ENCODE data around the gene LCE6A. TPM values are rescaled to one million over a fixed set of nuclear protein-coding genes. Genes with fewer than 3 reads are reported as not detected.

LCE6A gene
- total and polyA plus RNA-seq, 9 of the 15 experiments (the other 6 are each of a cell fraction or from before 2014, with no cell fraction given), result not detected

- no peak for ATAC-seq
- no TSS peak for BruUV-seq (replicated peaks)
These were observed 30.8 kb downstream of the LCE6A start for GRCh38 chr1:152873495-152873894.

More at GRCh38 chr1:152873495-152873894, 30.8 kb downstream of the LCE6A start:
- Histone ChIP-seq H3K9me1 (ENCODE audit: control insufficient read depth, insufficient read depth, low read length) (no peaks in the 10 kb centered on the region), H3K27ac (ENCODE audit: extremely low read depth, low read depth, low read length) (no peak overlapping the region), H4K20me1 (replicated peaks; ENCODE audit: control insufficient read depth, insufficient read depth, low read length) (no peaks in the 10 kb centered on the region), H3K9me3 (replicated peaks; ENCODE audit: control insufficient read depth, insufficient read depth, low read depth, low read length) (no peaks in the 10 kb centered on the region), H3K4me2 (ENCODE audit: insufficient read depth, low read length) (no peak overlapping the region), H3K79me2 (ENCODE audit: control insufficient read depth, insufficient read depth, low read length) (no peaks in the 10 kb centered on the region), H3K4me3 (no peak overlapping the region), H2AFZ (ENCODE audit: low read depth, low read length) (no peak overlapping the region), H3K4me1 (replicated peaks in 1 of 2; ENCODE audit: control insufficient read depth in 2 of 2, insufficient read depth in 2 of 2, low read length in 2 of 2) (no peaks in the 10 kb centered on the region), H3K27me3 (ENCODE audit: control insufficient read depth in 2 of 2, insufficient read depth in 2 of 2, low read length in 2 of 2) (no peaks in the 10 kb centered on the region; a peak in 1 of 5 replicates), H3K36me3 (ENCODE audit: control insufficient read depth, insufficient read depth, low read length) (no peaks in the 10 kb centered on the region), H3K9ac (ENCODE audit: insufficient read depth in 1 of 2, low read depth in 2 of 2, low read length in 2 of 2) (no peak overlapping the region)
- POLR2A ChIA-PET, result no interaction called here
- in situ Hi-C loops (cut with MboI), result loop anchor here (10.0 kb wide), 2 partner anchors 321 to 351 kb away; no protein-coding TSS in a partner anchor
- DNase-seq (ENCODE audit: extremely low read depth in 1 of 4, low spot score in 3 of 4), result no peak
- CTCF ChIA-PET (ENCODE audit: low intra/inter-chr PET ratio), result interaction anchor here (0.8 kb wide), 1 partner anchor 349 kb away, joined by 3 read pairs; no protein-coding TSS in a partner anchor
- FAIRE-seq, result no peak
- intact Hi-C loops (cut with micrococcal nuclease), result loop anchor here (5.0 to 10.0 kb wide), 2 partner anchors 319 to 351 kb away; no protein-coding TSS in a partner anchor
- TF ChIP-seq ZFP91 (CRISPR knock-in tag; IDR thresholded peaks at IDR 0.05), result no peak
- TF ChIP-seq PHB2 (IDR thresholded peaks at IDR 0.05; ENCODE audit: low read depth), result no peak
- TF ChIP-seq NR2C1 (IDR thresholded peaks at IDR 0.05), result no peak
- TF ChIP-seq NR2C1 (tag; IDR thresholded peaks at IDR 0.05), result no peak
- no peak for TF ChIP-seq CEBPZ (IDR thresholded peaks at IDR 0.05; ENCODE audit: borderline replicate concordance, low read depth, low read length)
